Natural killer cell (primary cell): Measurements from ENCODE around the gene FBXL15. TPM values are rescaled to one million over a fixed set of nuclear protein-coding genes. Genes with fewer than 3 reads are reported as not detected.

Experiments used
- ATAC-seq, 3 donors: fragments of 150-1000 bp in 2 of 3; fragments of 200-7000 bp in 1 of 3; cut with Tn5 transposase; 1 replicate in 1 of 3; 2 replicates in 2 of 3; pipeline ENCODE4 v1.10.0; 2021; ENCODE audit warnings: mild to moderate bottlenecking in 2 of 3, moderate library complexity in 2 of 3
- DNase-seq, 2 donors: peaks; one replicate each; pipeline versions ENCODE4 v3.0.0 to v3.0.0-alpha.2; 2013 to 2021; ENCODE audit warnings: mixed read lengths in 1 of 2
- H3K27ac ChIP-seq: one replicate; pipeline ENCODE4 v1.5.1; 2013; ENCODE audit warnings: mild to moderate bottlenecking, low read length
- H3K27me3 ChIP-seq: one replicate; pipeline ENCODE4 v1.6.1; 2013; ENCODE audit warnings: low read length; ENCODE audit not compliant: control insufficient read depth, insufficient read depth
- H3K36me3 ChIP-seq: one replicate; pipeline ENCODE4 v1.6.1; 2013; ENCODE audit warnings: low read length; ENCODE audit not compliant: control insufficient read depth, insufficient read depth
- H3K4me1 ChIP-seq: one replicate; pipeline ENCODE4 v1.6.1; 2013; ENCODE audit warnings: low read length; ENCODE audit not compliant: control insufficient read depth, insufficient read depth
- H3K4me3 ChIP-seq: one replicate; pipeline ENCODE4 v1.5.1; 2013; ENCODE audit warnings: low read length
- H3K9me3 ChIP-seq: one replicate; pipeline ENCODE4 v1.6.1; 2013; ENCODE audit warnings: low read length; ENCODE audit not compliant: control insufficient read depth, insufficient read depth
- H3K27ac Mint-ChIP-seq, 2 donors: one replicate each; pipeline ENCODE4 v1.8.0; 2022; ENCODE audit warnings: mild to moderate bottlenecking in 2 of 2, mixed read lengths in 2 of 2, moderate library complexity in 1 of 2
- H3K27me3 Mint-ChIP-seq, 2 donors: one replicate each; pipeline ENCODE4 v1.8.0; 2022; ENCODE audit warnings: low read depth in 2 of 2, mixed read lengths in 2 of 2
- H3K36me3 Mint-ChIP-seq: one replicate; pipeline ENCODE4 v1.8.0; 2022; ENCODE audit warnings: mixed read lengths
- H3K4me1 Mint-ChIP-seq, 2 donors: one replicate each; pipeline ENCODE4 v1.8.0; 2022; ENCODE audit warnings: mixed read lengths in 2 of 2
- H3K4me3 Mint-ChIP-seq: one replicate; pipeline ENCODE4 v1.8.0; 2022; ENCODE audit warnings: mild to moderate bottlenecking, moderate library complexity, mixed read lengths
- H3K9me3 Mint-ChIP-seq, 2 donors: one replicate each; pipeline ENCODE4 v1.8.0; 2022; ENCODE audit warnings: mixed read lengths in 2 of 2
- CTCF ChIP-seq: fragments of 200-600 bp; IDR thresholded peaks from one replicate; pipeline ENCODE4 v1.8.0; 2022; ENCODE audit warnings: antibody characterized with exemption
- WGBS: methylation state at CpG from one replicate; pipeline ENCODE4 v1.1.7; 2013; ENCODE audit warnings: missing lambda C conversion rate; ENCODE audit not compliant: insufficient coverage; 5-methylcytosine and 5-hydroxymethylcytosine counted together
- intact Hi-C: fragments of 100-400 bp; cut with micrococcal nuclease; formaldehyde crosslinking; loops from one replicate; pipeline ENCODE4 v1.14.2; 2022
- total RNA-seq, 4 donors: library from RNA; stranded (reverse); fragments of 120-200 nt in 1 of 4; gene quantifications; one replicate each; pipeline versions ENCODE4 v1.2.3 to v1.2.4, GENCODE V29; 2013 to 2022

FBXL15 gene
- total RNA-seq, 3 donors from 2014 or later (not counting 1 experiment from before 2014, with no cell fraction given), result 15.2 to 17.4 (median 15.5) TPM

DNA sequence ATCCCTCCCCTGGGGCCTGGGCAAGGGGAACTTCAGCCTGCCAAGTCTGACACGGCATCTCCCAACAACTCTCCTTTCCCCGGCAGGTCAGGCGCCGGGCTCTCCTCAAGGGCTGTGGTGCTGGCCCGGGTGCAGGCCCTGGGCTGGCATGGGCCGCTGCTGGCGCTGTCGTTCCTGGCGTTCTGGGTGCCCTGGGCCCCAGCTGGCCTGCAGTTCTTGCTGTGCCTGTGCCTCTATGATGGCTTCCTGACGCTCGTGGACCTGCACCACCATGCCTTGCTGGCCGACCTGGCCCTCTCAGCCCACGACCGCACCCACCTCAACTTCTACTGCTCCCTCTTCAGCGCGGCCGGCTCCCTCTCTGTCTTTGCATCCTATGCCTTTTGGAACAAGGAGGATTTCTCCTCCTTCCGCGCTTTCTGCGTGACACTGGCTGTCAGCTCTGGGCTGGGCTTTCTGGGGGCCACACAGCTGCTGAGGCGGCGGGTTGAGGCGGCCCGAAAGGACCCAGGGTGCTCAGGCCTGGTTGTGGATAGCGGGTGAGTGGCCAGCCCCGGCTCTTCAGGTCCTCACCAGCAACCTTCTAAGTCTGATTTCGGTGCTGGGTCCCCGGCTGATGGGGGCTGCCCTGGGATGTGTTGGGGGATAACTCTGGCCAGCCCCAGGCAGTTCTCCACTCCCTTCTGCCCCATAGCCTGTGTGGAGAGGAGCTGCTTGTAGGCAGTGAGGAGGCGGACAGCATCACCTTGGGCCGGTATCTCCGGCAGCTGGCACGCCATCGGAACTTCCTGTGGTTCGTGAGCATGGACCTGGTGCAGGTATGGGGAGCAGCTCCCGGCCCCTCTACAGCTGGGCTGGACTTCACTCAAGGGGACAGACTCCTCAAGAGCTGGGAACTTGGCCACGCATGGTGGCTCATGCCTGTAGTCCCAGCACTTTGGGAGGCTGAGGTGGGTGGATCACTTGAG, 50.2 kb downstream of the FBXL15 start:
- H3K36me3 ChIP-seq, result no peaks in the 10 kb centered on the region
- TF ChIP-seq CTCF, result no peak
- H3K4me1 ChIP-seq, result peaks cover 8% of the 10 kb centered on the region
- Mint-ChIP-seq H3K27me3 (no peaks in the 10 kb centered on the region), H3K9me3 (no peaks in the 10 kb centered on the region), H3K27ac (no peak overlapping the region), H3K36me3 (no peaks in the 10 kb centered on the region), H3K4me3 (no peak overlapping the region), H3K4me1 (peaks cover 0 to 16% of the 10 kb centered on the region in 2 donors)
- H3K27ac ChIP-seq, result no peak overlapping the region
- DNase-seq (no peak), ATAC-seq (no peak)
- intact Hi-C loops, result loop anchor here (10.0 kb wide), 1 partner anchor 316 kb away; the partner anchor contains the start of gene NOLC1
- H3K27me3 ChIP-seq, result no peaks in the 10 kb centered on the region
- H3K9me3 ChIP-seq, result no peaks in the 10 kb centered on the region
- 97% methylated on average over 34 of the region's 36 CpGs for WGBS
- H3K4me3 ChIP-seq, result no peak overlapping the region

Other genes starting within 250 kb of the FBXL15 start
- not detected for gene ELOVL3, start 194.5 kb upstream of the FBXL15 start, total RNA-seq
- not detected for gene PITX3, start 179.3 kb upstream of the FBXL15 start, total RNA-seq
- 10 to 100 TPM; 48.2 to 52.5 (median 50.9) TPM for gene GBF1, start 175.3 kb upstream of the FBXL15 start, total RNA-seq
- gene NFKB2, start 25.1 kb upstream of the FBXL15 start, total RNA-seq, result 100 to 1,000 TPM; 201 to 264 (median 246) TPM
- 1 to 10 TPM; 1.9 to 2.4 (median 2.1) TPM for gene PSD, start 2.1 kb upstream of the FBXL15 start, total RNA-seq
- 10 to 100 TPM; 35.0 to 43.0 (median 37.7) TPM for gene CUEDC2, start 11.7 kb downstream of the FBXL15 start, total RNA-seq
- gene C10orf95, start 30.7 kb downstream of the FBXL15 start, total RNA-seq, result under 1 TPM; 0.25 to 0.41 (median 0.35) TPM
- gene ACTR1A, start 81.9 kb downstream of the FBXL15 start, total RNA-seq, result 100 to 1,000 TPM; 101 to 129 (median 110) TPM
- gene SUFU, start 83.1 kb downstream of the FBXL15 start, total RNA-seq, result 10 to 100 TPM in 2 of 3 donors, 1 to 10 TPM in 1; 8.2 to 13.0 (median 11.5) TPM
- gene TRIM8, start 223.6 kb downstream of the FBXL15 start, total RNA-seq, result 10 to 100 TPM; 81.9 to 87.8 (median 86.2) TPM